Stimulated activated CD4-positive, alpha-beta T cell treated with anti-CD3 and anti-CD28 coated beads, Interleukin-4, amount 100 ng/mL, for 24 hours (primary cell): Measurements from ENCODE around the gene FAM131C.
A peak's percentile ranks its signal among the peaks of the same experiment; 100 is the strongest.
"Not testable (repeated sequence)": the region's sequence is repeated elsewhere in the genome, so short reads cannot be mapped to it uniquely, and the experiment has no call there.

ENCODE experiments used
- DNase-seq: peaks from one replicate; pipeline ENCODE4 v3.0.0-alpha.2; 2020

Gene FAM131C, protein sequence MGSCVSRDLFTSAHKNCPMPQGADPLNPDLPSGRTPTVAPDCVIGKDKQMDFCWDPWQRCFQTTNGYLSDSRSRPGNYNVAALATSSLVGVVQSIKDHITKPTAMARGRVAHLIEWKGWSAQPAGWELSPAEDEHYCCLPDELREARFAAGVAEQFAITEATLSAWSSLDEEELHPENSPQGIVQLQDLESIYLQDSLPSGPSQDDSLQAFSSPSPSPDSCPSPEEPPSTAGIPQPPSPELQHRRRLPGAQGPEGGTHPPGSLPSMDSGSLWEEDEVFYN

DNA sequence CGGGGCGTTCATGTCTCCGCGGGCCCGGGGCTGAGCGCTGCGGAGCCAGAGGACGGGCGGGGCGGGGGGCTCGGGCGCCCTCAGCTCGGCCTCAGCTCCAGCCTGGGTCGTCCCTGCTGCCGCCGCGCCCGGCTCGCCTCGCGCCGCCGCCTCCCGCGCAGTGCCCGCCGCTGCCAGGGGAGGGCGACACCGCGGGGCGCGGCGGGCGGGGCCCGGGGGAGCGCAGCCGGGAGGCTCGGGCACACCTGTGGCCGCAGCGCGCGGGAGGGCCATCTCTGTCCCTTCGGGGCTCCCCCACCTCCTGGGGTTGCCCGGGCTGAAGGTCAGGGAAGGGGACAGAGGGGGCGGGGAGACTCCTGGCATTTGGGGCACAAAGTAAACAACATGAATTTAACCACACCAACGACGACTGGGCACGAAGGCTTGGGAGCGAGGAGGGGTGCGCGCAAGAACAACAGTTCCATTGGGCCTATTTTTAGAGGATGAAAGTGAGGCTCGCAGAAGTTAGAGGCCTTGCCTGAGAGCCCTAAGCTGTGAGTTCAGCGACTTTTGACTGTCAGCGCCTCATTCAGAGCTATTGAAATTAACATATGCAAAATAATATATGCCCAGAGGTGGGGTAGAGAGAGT is at the start of gene FAM131C:
FAM131C (minus strand) TSS at position 162 of the 630 bp plus-strand sequence. CDS start 209 bp downstream, outside the sequence.
- DNase-seq = peak; percentile 34

DNA sequence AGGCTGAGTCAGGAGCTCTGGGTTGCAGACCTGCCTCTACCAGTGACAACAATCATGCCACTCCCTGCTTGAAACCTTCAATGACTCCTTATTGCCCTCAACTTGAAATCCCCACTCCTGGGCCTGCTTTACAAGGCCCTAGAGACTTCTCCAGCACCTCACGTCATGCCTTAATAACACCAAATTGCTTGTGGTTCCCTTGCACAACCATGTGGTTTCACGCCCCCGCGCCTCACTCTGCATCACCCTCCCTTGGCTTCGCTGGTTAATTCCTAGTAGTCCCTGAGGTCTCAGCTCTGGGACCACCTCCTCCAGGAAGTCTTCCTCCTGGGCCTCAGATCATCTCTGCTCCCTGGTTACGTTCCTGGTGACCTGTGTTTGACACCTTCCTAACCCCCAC is 49.5 kb upstream of the FAM131C start:
- DNase-seq = peak; percentile 52

DNA sequence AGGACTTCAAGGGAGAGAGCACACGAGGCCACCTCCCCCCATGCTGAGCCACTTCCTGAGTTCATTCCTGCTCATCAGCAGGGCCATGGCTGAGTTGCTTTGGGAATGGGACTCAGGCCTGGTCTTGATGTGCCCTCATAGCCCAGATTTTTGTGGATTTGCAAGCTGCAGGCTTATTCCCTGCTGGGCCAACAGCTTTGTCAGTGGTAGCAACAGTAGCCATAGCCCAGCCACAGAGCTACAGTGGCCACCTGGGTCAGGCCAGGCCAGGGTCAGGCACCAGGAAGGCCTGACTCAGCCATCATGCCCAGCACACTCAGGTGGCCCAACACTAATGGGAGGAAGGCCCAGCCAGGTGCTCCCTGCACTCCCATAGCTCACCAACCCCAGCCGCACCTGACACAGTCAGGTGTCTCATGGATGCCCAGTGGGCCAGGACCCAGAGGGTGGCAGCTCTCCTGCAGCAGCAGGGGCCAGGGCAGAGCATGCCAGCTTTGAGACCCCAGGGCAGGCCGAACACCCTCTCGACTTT is 49.0 kb upstream of the FAM131C start:
- no peak for DNase-seq

GRCh38 chr1:16120940-16121410 is 47.5 kb upstream of the FAM131C start:
- no peak for DNase-seq

- DNase-seq = no peak
Observed at GRCh38 chr1:16120407-16120806, 47.0 kb upstream of the FAM131C start.

DNA sequence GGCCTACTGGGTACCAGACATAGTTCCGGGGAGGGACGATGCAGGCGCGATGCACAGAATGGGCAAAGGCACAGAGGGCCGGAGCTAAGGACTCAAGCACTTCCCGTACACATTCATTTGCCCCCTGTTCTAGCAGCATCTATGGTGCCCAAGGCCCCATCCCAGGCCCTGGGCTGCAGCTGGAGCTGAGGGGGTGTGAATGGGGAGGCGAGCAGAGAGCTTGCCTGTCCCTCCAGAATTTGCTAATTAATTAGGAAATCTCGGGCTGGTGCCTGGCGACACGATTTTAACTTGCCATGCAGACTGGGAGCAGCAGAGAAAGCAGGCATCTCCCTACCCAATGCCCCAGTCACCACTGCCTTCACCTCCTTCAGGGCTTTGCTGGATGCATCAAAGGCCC is 46.5 kb upstream of the FAM131C start:
- DNase-seq = no peak

DNA sequence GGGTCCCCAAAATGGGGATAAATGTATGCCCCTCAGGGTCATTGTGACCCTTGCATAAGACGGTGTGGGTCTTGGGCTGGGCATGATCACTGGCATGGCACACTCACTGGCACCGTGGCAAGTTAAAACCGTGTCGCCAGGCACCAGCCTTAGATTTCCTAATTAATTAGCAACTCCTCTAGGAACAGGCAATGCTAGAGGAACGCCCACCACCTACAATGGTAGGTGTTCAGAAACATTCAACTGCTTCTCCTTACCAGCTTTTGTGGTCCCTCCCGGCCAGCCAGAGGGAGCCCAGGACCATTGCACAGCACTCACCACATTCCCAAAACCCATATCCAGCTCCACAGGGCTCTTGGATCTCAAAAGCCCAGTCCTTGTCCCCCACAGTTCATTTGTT is 46.1 kb upstream of the FAM131C start:
- DNase-seq = no peak

DNA sequence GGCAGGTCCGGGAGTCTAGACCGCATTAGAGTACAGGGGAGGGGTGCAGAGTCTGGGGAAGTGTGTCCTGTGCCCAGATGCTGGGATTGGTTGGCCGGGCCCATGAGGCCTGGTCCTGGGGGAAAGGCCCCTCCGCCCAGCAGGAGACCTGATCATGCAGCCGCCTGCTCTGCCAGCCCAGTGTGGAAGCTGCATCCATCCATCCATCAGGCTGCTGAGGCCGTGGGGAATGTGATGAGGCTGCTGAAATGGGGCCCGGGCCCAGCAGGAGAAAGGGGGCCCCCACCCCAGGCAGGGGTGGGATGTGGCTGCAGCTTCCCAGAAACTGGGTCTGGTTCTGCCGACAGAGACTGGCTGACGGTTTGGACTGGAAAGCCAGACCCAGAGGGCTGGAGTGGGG is 45.3 kb upstream of the FAM131C start:
- no peak for DNase-seq

DNA sequence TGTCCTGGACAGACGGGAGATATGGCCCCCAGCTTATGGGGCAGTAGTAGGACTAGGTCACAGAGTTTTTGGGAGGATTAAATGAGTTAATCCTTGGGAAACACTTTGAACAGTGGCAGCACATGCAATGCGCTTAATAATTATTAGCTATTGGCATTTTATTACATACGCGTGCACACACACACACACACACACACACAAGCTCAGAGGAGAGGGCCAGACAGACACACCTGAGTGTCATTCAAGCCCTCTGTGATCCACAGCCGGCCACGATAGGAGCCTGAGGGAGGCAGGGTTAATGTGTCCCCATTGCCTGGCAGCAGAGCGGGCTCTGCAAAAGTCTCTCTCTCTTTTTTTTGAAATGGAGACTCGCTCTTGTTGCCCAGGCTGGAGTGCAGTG is 44.5 kb upstream of the FAM131C start:
- DNase-seq = no peak

DNA sequence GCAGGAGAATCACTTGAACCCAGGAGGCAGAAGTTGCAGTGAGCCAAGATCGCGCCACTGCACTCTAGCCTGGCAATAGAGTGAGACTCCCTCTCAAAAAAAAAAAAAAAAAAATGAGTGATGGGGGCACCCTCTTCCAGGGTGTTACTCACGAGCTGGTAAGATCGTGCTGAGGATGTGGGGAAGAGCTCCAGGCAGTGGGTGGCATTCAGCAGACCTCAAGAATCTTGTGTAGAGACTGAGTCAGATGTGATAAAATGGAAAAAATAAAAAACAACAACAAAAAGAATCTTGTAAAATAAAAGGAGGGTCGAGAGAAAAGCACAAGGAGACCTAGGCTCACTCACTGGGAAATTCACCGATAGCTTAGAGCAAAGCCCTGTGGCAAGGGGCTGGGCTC is 43.9 kb upstream of the FAM131C start:
- DNase-seq = no peak

GRCh38 chr1:16116625-16117024 is 43.2 kb upstream of the FAM131C start:
- no peak for DNase-seq

DNA sequence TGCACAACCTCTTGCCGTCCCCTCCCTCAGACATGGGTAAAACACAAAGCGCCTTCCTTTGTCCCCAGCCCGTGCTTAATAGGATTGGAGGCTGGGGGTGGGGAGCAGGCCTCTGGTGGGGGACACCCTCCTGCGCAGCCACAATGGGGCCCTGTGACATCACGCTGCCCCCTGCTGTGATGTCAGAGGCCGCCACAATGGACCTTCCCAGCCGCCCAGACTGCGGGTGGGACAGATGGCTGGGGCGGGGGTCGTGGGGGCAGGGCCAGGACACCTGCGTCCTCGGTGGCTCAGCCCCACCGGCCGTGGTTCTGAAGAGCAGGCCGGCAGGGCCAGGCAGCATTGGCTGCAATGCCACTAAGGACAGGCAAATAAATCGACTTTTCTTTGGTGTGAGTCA is 42.6 kb upstream of the FAM131C start:
- DNase-seq = no peak

- DNase-seq = no peak
Observed at GRCh38 chr1:16115468-16115983, 42.1 kb upstream of the FAM131C start.

- no peak for DNase-seq
Observed at GRCh38 chr1:16114527-16115467, 41.3 kb upstream of the FAM131C start.

DNA sequence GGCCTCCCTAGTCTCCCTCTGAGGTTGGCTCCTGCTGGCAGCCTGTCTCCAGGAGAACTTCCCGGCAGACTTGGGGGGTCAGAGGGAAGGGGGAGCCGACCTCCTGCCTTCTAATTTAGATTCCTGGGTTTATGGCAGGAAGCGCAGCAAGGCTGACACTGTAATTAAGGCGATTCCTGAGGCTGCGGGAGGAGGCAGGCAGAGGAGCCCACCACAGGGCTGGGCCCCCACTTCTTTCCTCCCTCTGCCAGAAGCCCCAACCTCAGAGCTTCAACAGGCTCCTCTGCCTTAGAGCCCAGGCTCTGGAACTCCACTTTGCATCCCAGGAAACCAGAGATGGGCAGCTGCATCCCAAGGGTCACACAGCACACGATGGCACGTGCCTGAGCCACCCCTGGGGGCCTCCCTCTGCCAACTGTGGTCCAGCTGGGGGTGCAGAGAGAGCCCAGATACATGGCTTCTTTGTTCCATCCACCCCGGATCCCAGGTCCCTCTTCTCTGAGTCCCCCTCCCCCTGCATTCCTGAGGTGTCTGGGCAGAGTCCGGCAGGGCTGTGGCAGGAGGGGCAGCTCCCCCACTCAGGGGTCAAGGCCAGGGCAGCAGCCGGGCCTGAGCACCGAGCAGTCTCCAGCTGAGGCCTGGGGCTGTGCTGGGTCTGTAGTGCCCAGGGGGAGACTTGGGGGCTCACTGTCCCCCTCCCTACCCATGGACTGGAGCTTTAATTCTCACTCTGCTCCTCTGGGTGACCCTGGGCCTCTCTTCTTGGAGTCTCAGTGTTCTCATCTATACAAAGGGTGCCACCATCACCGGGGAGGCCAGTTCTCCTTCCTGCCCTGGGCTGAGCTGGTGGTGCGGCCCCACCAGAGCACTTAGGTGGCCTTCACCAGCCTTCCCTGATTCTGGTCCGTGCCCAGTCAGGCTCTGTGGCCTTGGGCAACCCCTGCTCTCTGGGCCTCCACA is 39.4 kb upstream of the FAM131C start:
- no peak for DNase-seq

DNA sequence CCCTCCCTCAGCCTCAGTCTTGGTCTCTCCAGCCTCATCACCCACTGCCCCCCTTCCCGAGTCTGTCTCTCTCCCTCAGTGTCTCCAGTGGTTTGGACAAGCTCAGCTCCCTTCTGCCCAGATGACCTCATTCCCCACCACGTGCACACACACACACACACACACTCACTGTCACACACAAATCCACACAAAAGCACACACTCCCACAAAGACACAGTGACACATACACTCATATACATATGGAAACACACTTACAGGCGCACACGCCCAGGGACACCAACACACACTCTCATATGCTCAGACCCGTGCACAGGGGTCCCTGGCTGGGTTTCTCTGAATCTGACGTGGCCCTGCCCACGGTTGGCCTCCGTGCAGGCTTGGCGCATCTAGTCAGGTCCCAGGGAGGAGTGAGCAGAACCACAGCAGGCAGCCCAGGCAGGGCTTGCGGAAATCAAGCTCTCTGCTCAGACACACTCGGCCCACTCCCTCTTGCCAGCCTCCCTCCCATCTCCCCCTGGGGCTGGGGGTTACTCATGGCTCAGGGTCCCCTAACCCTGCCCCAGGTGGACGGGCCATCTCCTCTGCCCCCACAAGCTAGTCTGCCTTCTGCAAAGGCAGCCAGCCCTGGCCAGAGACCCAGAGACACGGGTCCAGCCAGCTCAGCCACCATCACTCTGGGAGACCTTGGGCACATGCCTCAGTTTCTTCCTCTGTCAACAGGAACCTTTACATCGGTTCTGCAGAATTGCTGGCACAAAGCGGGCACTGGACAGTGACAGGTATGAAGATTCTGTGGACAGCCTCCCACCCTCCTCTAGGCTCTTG is 38.5 kb upstream of the FAM131C start:
- no peak for DNase-seq

- no peak for DNase-seq
Observed at GRCh38 chr1:16110884-16111283, 37.4 kb upstream of the FAM131C start.

DNA sequence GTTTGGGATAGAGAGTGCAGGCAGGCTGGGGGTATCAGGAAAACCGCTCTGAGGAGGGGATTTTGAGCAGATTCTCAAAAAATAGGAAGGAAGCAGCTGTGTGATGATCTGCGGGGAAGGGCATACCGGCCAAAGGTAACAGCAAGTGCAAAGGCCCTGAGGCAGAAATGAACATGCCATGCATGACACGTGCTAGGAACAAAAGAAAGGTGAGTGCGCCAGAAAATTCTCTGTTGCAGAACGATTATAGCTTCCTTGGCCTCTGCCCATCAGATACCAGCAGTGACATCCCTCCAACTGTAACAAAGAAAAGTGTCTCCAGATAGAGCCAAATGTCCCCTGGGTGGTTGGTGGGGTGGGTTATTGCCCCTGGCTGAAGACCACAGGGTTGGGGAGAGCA is 37.0 kb upstream of the FAM131C start:
- no peak for DNase-seq

DNA sequence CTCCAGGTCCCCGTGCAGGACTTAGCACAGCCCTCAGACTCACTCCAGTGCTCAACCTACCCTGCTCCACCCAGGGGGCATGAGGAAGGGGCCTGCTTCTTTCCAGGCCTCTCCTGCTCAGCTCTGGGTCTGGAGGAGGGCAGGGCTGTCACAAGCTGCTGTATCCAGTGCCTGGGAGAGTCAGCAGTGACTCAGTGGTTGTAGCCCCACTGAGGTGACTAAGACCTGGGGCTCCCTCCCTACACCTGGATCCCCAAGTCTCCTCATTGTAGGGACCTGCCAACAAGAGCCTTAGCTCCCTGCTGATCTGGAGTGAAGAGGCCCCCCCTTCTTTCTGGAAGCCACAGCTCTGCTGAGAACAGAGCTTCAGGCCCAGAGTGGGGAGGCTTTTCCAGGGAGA is 36.1 kb upstream of the FAM131C start:
- DNase-seq = no peak

- not testable (repeated sequence) for DNase-seq
Observed at GRCh38 chr1:16107039-16107438, 33.6 kb upstream of the FAM131C start.

DNA sequence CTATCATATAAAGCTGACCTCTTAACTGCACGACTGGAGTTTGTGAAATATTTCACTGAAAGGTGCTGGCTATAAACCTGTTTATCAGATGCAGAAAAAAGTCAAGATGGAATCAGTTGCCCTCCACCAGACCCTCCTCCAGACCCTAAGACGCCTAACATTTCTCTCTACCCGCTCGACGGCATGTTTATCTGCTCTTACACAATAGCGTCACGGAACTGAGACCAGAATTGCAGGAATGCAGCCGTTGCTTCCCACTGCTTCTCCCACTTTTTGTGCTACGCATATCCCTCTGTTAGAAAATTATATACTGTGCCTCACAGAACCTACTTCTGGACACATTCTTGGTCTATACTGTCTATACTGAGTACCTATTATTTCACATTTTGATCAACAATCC is 28.2 kb upstream of the FAM131C start:
- DNase-seq = no peak
